Mucosa of descending colon (tissue), 3 donors: Measurements from ENCODE around the gene RNF181. TPM values are rescaled to one million over a fixed set of nuclear protein-coding genes. Genes with fewer than 3 reads are reported as not detected.
"Not testable (repeated sequence)": the region's sequence is repeated elsewhere in the genome, so short reads cannot be mapped to it uniquely, and the experiment has no call there.

ENCODE experiments used
- ATAC-seq: fragments of 200-7000 bp; cut with Tn5 transposase; one replicate; pipeline ENCODE4 v1.9.1; 2020; ENCODE audit warnings: mild to moderate bottlenecking, moderate library complexity
- DNase-seq, 3 donors: peaks; one replicate each; pipeline ENCODE4 v3.0.0-alpha.2; 2020
- H3K36me3 ChIP-seq: fragments of 200-600 bp; one replicate; pipeline ENCODE4 v1.8.0; 2021; ENCODE audit warnings: low read depth, mild to moderate bottlenecking
- H3K4me1 ChIP-seq: fragments of 200-600 bp; one replicate; pipeline ENCODE4 v1.8.0; 2021; ENCODE audit warnings: low read depth, mild to moderate bottlenecking
- H3K4me3 ChIP-seq: fragments of 200-600 bp; one replicate; pipeline ENCODE4 v1.8.0; 2021; ENCODE audit warnings: mild to moderate bottlenecking
- H3K9me3 ChIP-seq: fragments of 200-600 bp; one replicate; pipeline ENCODE4 v1.8.0; 2021; ENCODE audit warnings: mild to moderate bottlenecking
- intact Hi-C, 2 donors: fragments of 100-400 bp; cut with DNase I in 1 of 2; cut with micrococcal nuclease in 1 of 2; formaldehyde crosslinking; loops; one replicate each; pipeline versions ENCODE4 v1.11.0 to v1.11.1; 2022; cut with DNase I, micrococcal nuclease
- total RNA-seq, 3 donors: library from RNA; stranded (reverse); fragmentation: NEBNext Ultra II Directional in 2 of 3; extraction: Animal tissue kit (Norgen Biotek cat#: 25700) in 2 of 3; gene quantifications; one replicate each; pipeline versions ENCODE4 v1.2.1 to v1.2.4, GENCODE V29; 2021 to 2023
- TF ChIP-seq, protein P1 (sequence below): fragments of 200-600 bp; IDR thresholded peaks from one replicate; pipeline ENCODE4 v1.8.0; 2022; ENCODE audit warnings: antibody characterized with exemption, mild to moderate bottlenecking
- donor health status: DM: no; HTN: no; CAD: no; lungs with moderate emphysema.
- donor health status: DM: no; HTN: no; CAD: no.
- donor health status: DM: no; HTN: yes; CAD: no.

Gene RNF181
- total RNA-seq, 3 donors from 2014 or later = 73.7 to 89.5 (median 80.8) TPM

DNA sequence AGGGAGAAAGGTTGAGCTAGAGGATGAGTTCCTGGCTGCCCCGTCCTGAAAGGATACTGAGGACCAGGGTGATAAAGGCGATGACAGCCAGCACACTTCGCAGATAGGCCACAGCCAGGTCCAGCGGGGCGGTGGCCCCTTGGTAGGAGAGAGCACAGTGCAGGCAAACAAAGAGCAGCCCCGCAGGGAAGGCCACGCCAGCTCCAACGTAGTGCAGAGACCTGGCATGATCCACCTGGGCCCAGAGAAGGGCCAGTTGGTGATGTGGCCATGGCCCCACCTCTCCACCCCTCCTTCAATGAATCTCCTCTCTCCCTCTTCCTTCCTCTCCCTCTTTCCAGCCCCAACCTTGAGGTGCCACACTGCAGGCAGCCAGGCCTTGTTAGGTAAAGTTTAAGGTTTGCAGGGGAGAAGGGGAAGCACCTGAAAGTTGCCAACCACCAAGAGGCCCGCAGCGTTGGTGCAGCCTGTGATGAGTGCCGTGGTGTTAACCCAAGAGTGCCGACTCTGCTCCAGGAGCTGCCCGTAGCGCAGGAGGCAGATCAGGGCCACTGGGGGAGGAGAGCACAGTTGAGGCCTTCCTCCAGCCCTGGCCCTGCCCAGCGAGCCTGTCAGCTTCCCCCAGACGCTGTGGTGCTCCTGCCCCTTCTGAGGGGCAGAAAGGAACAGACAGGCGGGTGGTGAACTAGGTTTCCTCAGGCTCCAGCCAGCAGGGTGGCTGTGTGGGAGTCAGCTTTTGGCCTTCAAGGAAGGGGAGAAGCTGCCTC is 4.1 kb downstream of the RNF181 start:
- no peak for ATAC-seq
- Histone ChIP-seq H3K36me3 (no peaks in the 10 kb centered on the region), H3K4me3 (no peak overlapping the region), H3K9me3 (no peaks in the 10 kb centered on the region), H3K4me1 (peaks cover 27% of the 10 kb centered on the region)
- TF ChIP-seq, protein P1, sequence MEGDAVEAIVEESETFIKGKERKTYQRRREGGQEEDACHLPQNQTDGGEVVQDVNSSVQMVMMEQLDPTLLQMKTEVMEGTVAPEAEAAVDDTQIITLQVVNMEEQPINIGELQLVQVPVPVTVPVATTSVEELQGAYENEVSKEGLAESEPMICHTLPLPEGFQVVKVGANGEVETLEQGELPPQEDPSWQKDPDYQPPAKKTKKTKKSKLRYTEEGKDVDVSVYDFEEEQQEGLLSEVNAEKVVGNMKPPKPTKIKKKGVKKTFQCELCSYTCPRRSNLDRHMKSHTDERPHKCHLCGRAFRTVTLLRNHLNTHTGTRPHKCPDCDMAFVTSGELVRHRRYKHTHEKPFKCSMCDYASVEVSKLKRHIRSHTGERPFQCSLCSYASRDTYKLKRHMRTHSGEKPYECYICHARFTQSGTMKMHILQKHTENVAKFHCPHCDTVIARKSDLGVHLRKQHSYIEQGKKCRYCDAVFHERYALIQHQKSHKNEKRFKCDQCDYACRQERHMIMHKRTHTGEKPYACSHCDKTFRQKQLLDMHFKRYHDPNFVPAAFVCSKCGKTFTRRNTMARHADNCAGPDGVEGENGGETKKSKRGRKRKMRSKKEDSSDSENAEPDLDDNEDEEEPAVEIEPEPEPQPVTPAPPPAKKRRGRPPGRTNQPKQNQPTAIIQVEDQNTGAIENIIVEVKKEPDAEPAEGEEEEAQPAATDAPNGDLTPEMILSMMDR = no peak
- intact Hi-C loops = no loop called here
- peak in 2 of 3 donors; percentile 30 to 47 for DNase-seq

DNA sequence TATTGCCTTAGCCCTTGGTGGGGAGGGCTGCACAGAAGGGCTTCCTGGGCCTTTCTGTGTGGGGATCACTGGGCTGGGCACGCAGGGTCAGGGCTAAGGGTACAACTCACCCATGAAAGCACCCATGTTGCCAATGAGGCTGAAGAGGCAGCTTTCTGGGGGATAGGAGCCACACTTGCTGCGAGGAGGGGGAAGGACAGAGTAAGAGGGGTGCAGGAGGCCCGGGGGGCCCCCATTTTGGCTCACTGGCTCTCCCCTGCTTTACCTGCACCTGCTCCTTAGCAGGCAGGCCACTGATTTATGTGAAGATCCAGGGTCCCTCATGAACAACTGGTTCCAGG is 4.7 kb downstream of the RNF181 start:
- Histone ChIP-seq H3K4me3 (no peak overlapping the region), H3K36me3 (no peaks in the 10 kb centered on the region), H3K9me3 (no peaks in the 10 kb centered on the region), H3K4me1 (peaks cover 28% of the 10 kb centered on the region)
- intact Hi-C loops = no loop called here
- ATAC-seq (no peak), DNase-seq (no peak)
- TF ChIP-seq, protein P1 = no peak

DNA sequence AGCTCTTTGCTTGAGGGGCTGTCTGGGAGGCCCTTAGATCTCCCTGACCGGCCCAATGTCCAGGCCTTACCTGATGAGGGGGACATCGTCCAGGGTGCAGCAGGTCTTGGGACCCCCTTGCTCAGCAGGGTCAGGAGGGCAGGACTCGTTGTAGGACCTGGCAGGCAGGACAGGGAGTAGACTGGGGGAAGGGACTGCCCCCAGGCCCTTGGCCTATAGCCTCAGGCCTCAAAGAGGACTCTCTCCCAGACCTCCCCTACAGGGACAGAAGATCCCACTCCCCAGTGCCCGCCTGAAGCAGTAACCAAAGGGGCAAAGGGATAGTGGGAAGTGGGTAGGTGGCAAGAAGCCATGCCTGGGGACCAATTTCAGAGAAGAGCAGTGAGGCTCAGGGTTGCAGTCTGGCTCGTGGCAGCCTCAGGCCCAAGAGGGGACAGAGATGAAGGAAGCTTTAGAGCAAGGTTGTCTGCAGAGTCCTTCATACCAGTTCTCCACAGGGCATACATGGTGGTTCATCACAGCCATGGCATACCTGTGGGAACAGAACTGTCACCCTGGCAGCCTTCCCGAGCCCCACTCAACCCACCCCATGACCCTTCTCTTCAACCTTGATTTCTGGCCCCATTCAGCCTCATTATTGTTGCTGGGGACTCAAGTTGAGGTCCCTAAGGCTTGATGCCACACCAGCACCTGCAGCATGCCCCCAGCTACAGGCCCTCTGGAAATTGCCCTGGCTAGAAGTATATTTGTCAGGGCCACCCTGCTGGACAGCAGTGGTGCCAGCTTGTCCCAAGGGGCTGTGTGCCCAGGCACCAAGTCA is 5.6 kb downstream of the RNF181 start:
- no peak overlapping the region for H3K4me3 ChIP-seq
- intact Hi-C loops = no loop called here
- peak in 2 of 3 donors; percentile 36 to 37 for DNase-seq
- H3K4me1 ChIP-seq = peaks cover 31% of the 10 kb centered on the region
- TF ChIP-seq, protein P1 = no peak
- H3K36me3 ChIP-seq = no peaks in the 10 kb centered on the region
- H3K9me3 ChIP-seq = no peaks in the 10 kb centered on the region
- ATAC-seq = no peak

DNA sequence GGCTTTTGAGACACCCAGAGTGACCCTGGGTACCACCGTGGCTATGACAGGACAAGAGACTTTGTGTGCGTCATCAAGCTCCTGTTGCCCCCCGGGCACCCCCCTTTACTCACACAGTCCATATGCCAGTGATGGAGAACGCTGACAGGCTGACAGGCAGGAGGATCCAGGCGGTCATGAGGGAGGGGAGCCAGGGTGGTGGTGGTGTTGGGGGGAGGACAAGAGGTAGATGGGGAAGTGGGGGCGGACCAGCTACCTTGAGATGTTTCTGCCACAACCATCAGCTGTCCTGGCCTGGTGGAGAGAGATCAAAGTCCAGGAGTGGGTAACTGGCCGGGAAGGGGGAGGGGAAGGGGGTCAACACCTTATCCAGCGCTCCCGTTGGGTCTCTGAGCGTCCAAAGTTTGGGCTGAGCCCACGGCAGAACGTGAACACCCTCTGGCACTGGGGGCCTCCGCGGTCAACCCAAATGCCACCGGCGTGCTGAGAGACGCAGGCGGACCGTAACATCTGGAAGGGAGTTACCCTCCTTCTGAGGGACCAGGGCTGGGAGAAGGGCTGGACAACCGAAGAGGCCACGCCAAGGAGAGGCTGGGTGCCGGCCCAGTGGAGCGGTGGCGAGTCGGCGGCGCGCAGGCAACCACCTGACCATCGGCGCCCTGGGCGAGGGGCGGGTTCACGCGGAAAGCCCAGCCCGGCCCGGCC is 6.4 kb downstream of the RNF181 start:
- H3K4me1 ChIP-seq = peaks cover 24% of the 10 kb centered on the region
- ATAC-seq (peak; percentile 66), DNase-seq (peak; percentile 68 to 82 (median 81))
- TF ChIP-seq, protein P1 = no peak
- H3K4me3 ChIP-seq = peak overlapping the region; percentile 54
- H3K9me3 ChIP-seq = no peaks in the 10 kb centered on the region
- no peaks in the 10 kb centered on the region for H3K36me3 ChIP-seq
- intact Hi-C loops = no loop called here

DNA sequence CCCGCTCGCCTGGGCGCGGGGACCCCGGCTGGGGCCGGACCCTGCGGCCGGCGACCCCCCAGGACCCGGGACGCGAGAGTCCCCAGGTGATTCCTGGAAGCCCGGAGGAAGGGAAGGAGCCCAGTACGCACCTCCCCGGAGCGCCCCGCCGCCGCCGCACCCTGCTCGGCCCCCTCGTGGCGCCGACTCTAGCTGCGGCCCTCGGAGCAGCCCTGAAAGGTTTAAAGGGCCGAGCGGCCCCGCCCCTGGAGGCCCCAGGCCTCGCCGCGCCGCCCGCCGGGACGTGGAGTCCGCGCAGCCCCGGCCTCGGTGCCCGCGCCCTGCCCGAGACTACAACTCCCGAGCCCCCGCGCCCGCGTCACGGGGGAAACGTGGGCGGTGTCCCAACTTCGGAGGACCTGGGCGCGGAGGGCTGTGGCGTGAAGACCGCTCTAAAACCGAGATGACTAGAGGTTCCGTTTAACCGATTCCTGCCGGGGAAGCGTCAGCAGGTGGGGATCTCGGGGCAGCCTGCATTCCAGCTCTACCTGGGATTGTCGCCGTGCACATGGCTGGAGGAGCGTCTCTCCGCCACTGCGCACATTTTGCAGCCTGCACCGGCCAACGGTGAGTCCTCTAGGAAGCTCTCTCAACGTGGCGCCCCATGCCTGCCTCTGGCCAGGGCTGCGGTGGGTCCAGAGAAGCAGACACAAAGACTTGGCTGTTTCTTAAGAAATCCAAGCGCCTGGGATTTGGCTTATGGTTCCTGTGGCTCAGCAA is 7.1 kb downstream of the RNF181 start, which contains the start of gene TMEM150A:
Gene TMEM150A, minus strand, starts transcription at position 223 of the 759 bp plus-strand sequence. CDS start 750 bp downstream, outside the sequence.
- DNase-seq (peak; percentile 94 to 96 (median 96)), ATAC-seq (peak; percentile 96)
- peaks cover 23% of the 10 kb centered on the region for H3K4me1 ChIP-seq
- intact Hi-C loops = no loop called here
- H3K9me3 ChIP-seq = no peaks in the 10 kb centered on the region
- TF ChIP-seq, protein P1 = peak; percentile 22
- H3K36me3 ChIP-seq = no peaks in the 10 kb centered on the region
- peak within 1 kb of the TSS; percentile 54 for H3K4me3 ChIP-seq

DNA sequence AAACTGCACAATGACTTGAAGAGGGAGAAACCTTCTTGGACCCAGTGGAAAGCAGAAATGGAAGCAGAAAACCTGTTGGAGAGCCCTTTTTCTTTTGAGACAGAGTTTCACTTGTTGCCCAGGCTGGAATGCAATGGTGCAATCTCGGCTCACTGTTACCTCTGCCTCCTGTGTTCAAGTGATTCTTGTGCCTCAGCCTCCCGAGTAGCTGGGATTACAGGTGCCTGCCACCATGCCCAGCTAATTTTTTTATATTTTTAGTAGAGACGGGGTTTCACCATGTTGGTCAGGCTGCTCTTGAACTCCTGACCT is 8.5 kb downstream of the RNF181 start:
- DNase-seq, H3K9me3 ChIP-seq, ATAC-seq, H3K36me3 ChIP-seq, H3K4me3 ChIP-seq, intact Hi-C loops: not testable (repeated sequence)
- H3K4me1 ChIP-seq = peaks cover 23% of the 10 kb centered on the region
